HS-27A (cell line): ENCODE measurements around the gene PNRC1.
"Not testable (repeated sequence)": the region's sequence is repeated elsewhere in the genome, so short reads cannot be mapped to it uniquely, and the experiment has no call there.

Experiments
- DNase-seq: peaks from one replicate; pipeline ENCODE4 v3.0.0-alpha.2; 2012; ENCODE audit warnings: low read depth, missing footprints

The PNRC1 gene

DNA sequence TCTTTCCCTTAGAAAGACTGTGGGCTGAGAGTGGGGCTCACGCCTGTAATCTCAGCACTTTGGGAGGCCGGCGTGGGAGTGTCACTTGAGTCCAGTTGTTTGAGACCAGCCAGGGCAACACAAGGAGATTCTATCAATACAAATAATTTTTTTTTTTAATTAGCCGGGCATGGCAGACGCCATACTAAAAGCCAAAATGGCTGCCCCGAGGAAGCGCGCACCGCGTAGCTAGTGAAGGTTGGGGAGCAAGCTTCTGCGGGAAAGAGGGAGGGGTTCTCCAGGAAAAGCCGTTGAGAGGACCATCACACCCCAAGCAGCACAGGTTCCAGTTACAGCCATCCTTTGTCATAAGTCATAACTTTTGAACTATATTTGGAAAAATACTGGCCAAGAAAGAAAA, 21.3 kb upstream of the PNRC1 start:
- DNase-seq = no peak

- DNase-seq = no peak
Observed at GRCh38 chr6:89063881-89064280, 16.7 kb upstream of the PNRC1 start.

DNA sequence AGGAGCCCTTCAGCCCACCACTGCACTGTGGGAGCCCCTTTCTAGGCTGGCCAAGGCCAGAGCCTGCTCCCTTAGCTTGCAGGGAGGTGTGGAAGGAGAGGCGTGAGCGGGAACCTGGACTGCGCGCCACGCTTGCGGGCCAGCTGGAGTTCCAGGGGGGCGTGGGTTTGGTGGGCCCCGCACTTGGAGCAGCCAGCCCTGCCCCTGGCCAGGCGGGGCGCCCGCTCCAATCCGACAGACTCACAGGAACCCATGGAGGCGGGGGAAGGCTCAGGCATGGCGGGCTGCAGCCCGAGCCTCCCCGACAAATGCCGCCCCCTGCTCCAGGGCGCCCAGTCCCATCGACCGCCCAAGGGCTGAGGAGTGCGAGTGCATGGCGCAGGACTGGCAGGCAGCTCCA, 15.6 kb upstream of the PNRC1 start:
- DNase-seq = not testable (repeated sequence)

- not testable (repeated sequence) for DNase-seq
Observed at GRCh38 chr6:89066121-89066520, 14.4 kb upstream of the PNRC1 start.

- DNase-seq = no peak
Observed at GRCh38 chr6:89066940-89067646, 13.5 kb upstream of the PNRC1 start.

DNA sequence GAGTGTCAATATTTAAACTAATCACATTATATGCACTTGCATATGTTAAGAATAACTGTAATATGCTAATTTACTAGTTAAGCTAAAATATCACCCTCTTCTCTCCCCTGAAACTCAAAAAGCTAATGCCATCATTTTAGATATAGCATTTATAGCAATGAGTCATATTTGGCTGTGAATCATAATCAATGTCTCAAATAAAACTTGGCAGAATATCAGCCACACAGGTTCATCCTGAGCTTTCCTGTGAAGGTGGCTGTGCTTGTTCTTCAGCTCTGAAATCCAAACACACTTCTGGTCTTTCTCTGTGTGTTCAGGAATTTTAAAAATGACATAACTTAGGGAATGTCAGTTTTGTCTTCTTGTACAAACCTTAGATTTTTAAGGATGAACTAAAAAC, 12.8 kb upstream of the PNRC1 start:
- DNase-seq = no peak

DNA sequence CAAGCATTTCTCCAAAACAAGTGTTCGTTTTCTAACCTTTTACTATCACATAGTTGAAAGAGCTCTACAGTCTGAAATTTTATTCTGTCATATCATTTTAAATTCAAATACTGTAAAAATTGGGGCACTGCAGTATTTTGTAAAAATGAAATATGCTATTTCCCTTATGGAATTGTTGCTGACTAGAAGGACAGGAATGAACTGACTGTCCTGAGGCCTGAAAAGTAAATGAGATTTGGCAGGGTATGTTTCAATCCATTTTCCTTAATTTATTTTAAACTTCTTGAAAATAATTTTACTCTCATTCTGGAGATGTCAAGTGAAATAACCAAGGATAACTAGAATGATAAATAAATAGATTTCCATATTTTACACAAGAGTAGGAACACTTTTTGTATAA, 11.9 kb upstream of the PNRC1 start:
- no peak for DNase-seq

DNA sequence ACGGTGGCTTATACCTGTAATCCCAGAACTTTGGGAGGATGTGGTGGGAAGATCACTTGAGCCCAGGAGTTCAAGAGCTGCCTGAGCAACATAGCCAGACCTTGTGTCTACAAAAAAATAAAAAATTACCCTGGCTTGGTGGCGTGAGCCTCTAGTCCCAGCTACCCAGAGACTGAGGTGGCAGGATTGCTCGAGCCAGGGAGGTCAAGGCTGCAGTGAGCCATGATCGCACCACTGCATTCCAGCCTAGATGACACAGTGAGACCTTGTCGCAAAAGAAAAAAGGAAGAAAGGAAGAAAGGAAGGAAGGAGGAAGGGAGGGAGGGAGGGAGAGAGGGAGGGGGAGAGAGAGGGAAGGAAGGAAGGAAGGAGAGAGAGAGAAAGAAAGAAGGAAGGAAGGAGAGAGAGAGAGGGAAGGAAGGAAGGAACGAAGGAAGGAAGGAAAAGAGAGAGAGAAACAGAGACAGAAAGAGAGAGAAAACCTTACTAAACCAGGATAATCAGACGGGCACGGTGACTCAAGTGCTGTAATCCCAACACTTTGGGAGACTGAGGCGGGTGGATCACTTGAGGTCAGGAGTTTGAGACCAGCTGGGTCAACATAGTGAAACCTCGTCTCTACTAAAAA, 10.9 kb upstream of the PNRC1 start:
- DNase-seq = no peak

- DNase-seq = no peak
Observed at GRCh38 chr6:89071036-89071435, 9.5 kb upstream of the PNRC1 start.

GRCh38 chr6:89073014-89073620, 7.4 kb upstream of the PNRC1 start:
- DNase-seq = no peak

- DNase-seq = no peak
Observed at GRCh38 chr6:89073840-89074239, 6.7 kb upstream of the PNRC1 start.

GRCh38 chr6:89079511-89080234, 878 bp upstream of the PNRC1 start:
- no peak for DNase-seq

GRCh38 chr6:89081129-89081422, 525 bp downstream of the PNRC1 start:
- DNase-seq = no peak

DNA sequence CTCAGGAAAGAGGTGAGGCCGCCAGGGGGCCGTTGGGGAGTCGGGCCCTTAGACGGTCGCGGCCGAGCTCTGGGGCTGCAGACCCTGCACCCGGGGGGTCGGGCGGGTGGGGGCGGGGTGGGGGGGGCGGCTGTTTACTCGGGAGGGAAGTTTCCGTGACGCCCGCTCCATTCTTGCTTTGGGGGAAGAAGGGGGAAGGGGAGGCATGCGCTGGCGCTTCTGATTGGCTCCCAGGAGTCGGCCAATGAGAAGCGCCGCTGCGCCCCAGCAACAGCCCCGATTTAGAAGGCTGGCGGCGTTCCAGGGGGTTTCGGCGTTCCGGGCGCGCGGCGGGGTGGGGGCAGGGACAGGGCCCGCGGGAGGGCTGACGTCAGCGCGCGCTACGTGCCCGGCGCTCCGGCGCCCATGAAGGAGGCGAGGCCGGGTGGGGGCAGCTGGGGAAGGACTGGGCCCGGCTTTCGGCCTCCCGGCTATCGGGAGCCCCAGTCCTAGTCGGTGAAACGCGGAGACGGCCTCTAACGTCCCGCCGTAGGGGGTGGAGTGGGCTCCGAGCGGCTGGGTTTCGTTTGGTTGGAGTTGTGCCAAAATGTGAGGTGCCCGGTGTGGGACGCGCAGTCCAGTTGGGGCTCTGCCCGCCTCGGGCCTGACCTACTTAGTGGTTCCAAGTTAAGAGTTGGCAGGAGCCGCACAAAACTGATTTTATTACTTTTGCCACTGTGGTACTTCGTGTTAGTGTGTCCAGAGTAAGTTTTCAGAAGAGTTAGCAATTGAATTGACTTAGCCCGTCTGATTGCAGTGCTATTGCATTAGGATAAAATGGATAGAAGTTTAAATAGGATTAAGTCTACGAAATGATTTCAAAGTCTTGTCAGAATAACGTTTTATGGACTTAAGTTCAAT, 1.1 kb downstream of the PNRC1 start:
- DNase-seq = peak; percentile 71

GRCh38 chr6:89082486-89082891, 1.9 kb downstream of the PNRC1 start:
- DNase-seq = no peak

GRCh38 chr6:89084542-89084941, 4.0 kb downstream of the PNRC1 start:
- no peak for DNase-seq

DNA sequence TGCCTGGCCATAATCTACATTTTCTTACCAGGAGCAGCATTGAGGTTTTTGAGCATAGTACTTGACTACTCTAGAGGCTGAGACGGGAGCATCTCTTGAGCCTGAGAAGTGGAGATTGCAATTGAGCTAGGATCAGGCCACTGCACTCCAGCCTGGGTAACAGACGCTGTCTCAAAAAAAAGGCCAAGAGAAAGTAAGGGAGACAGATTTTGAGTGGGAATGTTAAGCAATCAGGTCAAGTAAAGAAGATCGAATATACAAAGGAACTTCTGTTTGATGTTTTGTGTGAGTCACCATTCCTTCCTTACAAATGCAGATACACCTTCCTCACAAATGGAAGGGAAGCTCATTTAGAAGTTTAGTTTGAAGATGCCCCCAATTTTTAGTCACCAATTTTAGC, 4.4 kb downstream of the PNRC1 start:
- DNase-seq = no peak

GRCh38 chr6:89085409-89086205, 5.1 kb downstream of the PNRC1 start:
- no peak for DNase-seq

- DNase-seq = no peak
Observed at GRCh38 chr6:89087881-89088280, 7.3 kb downstream of the PNRC1 start.

DNA sequence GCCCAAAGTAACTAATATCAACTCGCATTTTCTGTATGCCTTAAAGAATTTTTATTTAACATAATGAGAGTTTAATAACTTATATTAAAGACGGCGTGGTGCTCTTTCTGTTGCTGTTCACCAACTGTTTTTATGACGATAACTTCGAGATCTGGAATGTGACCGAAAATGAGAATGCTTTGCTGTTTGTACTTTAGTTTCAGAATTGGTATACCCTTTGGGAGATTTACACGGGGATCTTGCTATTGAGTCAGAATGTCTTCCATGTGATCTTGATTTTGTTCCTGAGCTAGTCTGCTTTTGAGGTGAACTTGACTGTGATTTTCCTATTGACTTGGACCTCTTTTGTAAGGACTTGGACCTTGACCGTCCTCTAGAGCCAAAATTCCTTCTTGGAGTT, 17.9 kb downstream of the PNRC1 start:
- no peak for DNase-seq

GRCh38 chr6:89100114-89100513, 19.6 kb downstream of the PNRC1 start:
- no peak for DNase-seq
